Ovary (tissue), 9 donors: ENCODE data around the gene PALLD. TPM values are rescaled to one million over a fixed set of nuclear protein-coding genes. Genes with fewer than 3 reads are reported as not detected.

Experiments used
- DNase-seq, 5 donors: peaks; one replicate each; pipeline ENCODE4 v3.0.0-alpha.2; 2019 to 2020
- H3K27ac ChIP-seq, 2 donors: fragments of 200-600 bp; one replicate each; pipeline versions ENCODE4 v1.5.1 to v1.8.0; 2019 to 2022
- H3K27me3 ChIP-seq: fragments of 200-600 bp; one replicate; pipeline ENCODE4 v1.8.0; 2022
- H3K36me3 ChIP-seq: fragments of 200-600 bp; sonication (generic); one replicate; pipeline ENCODE4 v1.5.1; 2019
- H3K4me1 ChIP-seq: one replicate; pipeline ENCODE4 v1.8.1; 2013; ENCODE audit warnings: mild to moderate bottlenecking, moderate library complexity; ENCODE audit not compliant: insufficient read depth
- H3K4me3 ChIP-seq: fragments of 200-600 bp; sonication (generic); one replicate; pipeline ENCODE4 v1.5.1; 2017
- H3K9me3 ChIP-seq, 2 donors: fragments of 200-600 bp in 1 of 2; sonication (generic) in 1 of 2; one replicate each; pipeline versions ENCODE4 v1.5.1 to v1.8.1; 2013 to 2019; ENCODE audit warnings: mild to moderate bottlenecking in 1 of 2, moderate library complexity in 1 of 2
- CTCF ChIP-seq, 3 donors: fragments of 450-650 bp in 2 of 3; fragments of 200-600 bp in 1 of 3; IDR thresholded peaks; one replicate each; pipeline versions ENCODE4 v1.5.1 to v1.8.0; 2016 to 2022; ENCODE audit warnings: antibody characterized with exemption in 3 of 3, mild to moderate bottlenecking in 1 of 3
- EP300 ChIP-seq: sonication (generic); formaldehyde crosslinking; IDR thresholded peaks from one replicate; pipeline ENCODE4 v1.6.1; 2017; ENCODE audit warnings: antibody characterized with exemption
- POLR2A ChIP-seq: fragments of 450-650 bp; IDR thresholded peaks from one replicate; pipeline ENCODE4 v1.6.1; 2017; ENCODE audit warnings: antibody characterized with exemption, mild to moderate bottlenecking, moderate library complexity
- WGBS, 3 donors: extraction: QIAGEN DNeasy Blood & Tissue Kit in 1 of 3; methylation state at CpG; one replicate each; pipeline versions ENCODE4 v1.1.5 to v1.1.7; 2013 to 2017; 5-methylcytosine and 5-hydroxymethylcytosine counted together
- intact Hi-C, 4 donors: fragments of 100-400 bp; cut with DNase I; formaldehyde crosslinking; loops; one replicate each; pipeline versions ENCODE4 v1.11.0 to v1.15.1; 2022 to 2023
- polyA plus RNA-seq, 2 donors: library from polyadenylated mRNA; stranded (reverse); fragments of 200-250 nt in 1 of 2; fragments of 350-450 nt in 1 of 2; fragmentation: Illumina TruSeq in 1 of 2; extraction: RNeasy Lipid Tissue Mini Kit (QIAGEN cat#74804) in 1 of 2; gene quantifications; one replicate each; pipeline ENCODE4 v1.2.3, GENCODE V29; 2013 to 2014
- total RNA-seq, 7 donors: library from RNA; depleted of rRNA in 2 of 7; stranded (reverse); fragments of >200 nt in 2 of 7; fragmentation: NEBNext Ultra II Directional in 3 of 7; extraction: Animal tissue kit (Norgen Biotek cat#: 25700) in 3 of 7; gene quantifications; one replicate each; pipeline versions ENCODE4 v1.1.0 to v1.2.4, GENCODE V29; 2016 to 2023
- donor health status: DM: no; HTN: no; CAD: no; lungs with moderate emphysema.
- donor health status: DM: no; HTN: no; CAD: no.
- donor health status: Bipolar disorder and iron deficiency.
- donor health status: DM: yes; HTN: yes; CAD: no.
- donor health status: DM: no; HTN: no; CAD: no.
- donor health status: DM: yes; HTN: yes; CAD: no.

The PALLD gene
- total and polyA plus RNA-seq, 9 donors: 96.8 to 605 (median 137) TPM

- DNase-seq: no peak
- TF ChIP-seq EP300 (no peak), POLR2A (no peak), CTCF (IDR thresholded peaks at IDR 0.05) (no peak)
- Histone ChIP-seq H3K27me3 (no peaks in the 10 kb centered on the region), H3K36me3 (no peaks in the 10 kb centered on the region), H3K9me3 (no peaks in the 10 kb centered on the region), H3K4me1 (no peaks in the 10 kb centered on the region), H3K27ac (no peak overlapping the region), H3K4me3 (no peak overlapping the region)
- 79 to 97% (median 91%) methylated on average over 1 of the region's 1 CpG for WGBS, 3 donors
- intact Hi-C loops: no loop called here
Observed at GRCh38 chr4:168759321-168759720, 262.5 kb downstream of the PALLD start.

DNA sequence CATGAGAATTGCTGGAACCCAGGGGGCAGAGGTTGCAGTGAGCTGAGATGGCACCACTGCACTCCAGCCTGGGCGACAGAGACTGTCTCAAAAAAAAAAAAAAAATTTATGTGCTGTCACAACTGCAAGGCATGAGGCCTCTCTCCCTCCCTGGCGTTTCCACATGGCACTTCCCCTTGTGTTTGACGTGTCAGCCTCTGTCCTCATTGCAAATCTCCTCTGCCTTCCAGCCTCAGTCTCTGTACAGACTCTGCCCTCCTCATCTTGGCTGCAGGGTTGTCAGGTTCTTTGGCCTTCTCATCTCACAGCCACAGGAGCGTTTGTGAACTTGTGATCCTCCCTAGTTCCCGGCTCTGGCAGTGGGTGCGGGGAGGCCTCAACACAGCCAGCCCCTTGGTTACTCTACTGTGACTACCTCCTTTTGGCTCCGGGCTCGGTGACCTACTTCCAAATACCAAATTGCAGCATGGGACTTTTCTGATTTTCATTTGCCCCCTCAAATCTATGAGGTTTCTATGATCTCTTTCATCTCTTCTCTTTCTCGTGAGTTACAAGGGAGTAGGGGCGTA is 263.2 kb downstream of the PALLD start:
- no peak overlapping the region for H3K27ac ChIP-seq
- WGBS, 3 donors: 91 to 95% (median 94%) methylated on average over 9 to 10 of the region's 10 CpGs
- no peaks in the 10 kb centered on the region for H3K27me3 ChIP-seq
- H3K4me1 ChIP-seq: no peaks in the 10 kb centered on the region
- intact Hi-C loops: no loop called here
- DNase-seq: no peak
- TF ChIP-seq CTCF (IDR thresholded peaks at IDR 0.05) (no peak), EP300 (no peak), POLR2A (no peak)
- no peaks in the 10 kb centered on the region for H3K36me3 ChIP-seq
- no peak overlapping the region for H3K4me3 ChIP-seq
- H3K9me3 ChIP-seq: no peaks in the 10 kb centered on the region

DNA sequence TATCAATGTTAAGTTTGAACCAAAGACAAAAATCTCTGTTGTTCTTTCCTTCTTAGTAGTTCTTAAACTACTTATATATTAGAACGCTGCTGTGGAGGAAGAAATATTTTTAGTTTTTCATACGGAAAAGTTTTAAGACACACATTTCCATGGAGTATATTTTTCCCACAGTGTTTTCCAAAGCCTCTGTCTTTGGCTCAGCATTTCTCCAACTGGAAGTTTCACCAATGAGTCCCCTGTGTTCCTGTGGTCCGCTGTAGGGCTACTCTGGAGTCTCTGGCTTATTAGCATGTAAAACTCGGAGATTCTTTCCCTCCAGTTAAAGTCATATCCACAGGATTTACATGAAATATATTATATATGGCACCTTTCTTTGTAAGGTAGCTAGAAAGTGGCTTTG is 264.2 kb downstream of the PALLD start:
- Histone ChIP-seq H3K27me3 (no peaks in the 10 kb centered on the region), H3K4me3 (no peak overlapping the region), H3K4me1 (no peaks in the 10 kb centered on the region), H3K36me3 (no peaks in the 10 kb centered on the region), H3K9me3 (no peaks in the 10 kb centered on the region), H3K27ac (no peak overlapping the region)
- DNase-seq: no peak
- intact Hi-C loops: no loop called here
- TF ChIP-seq CTCF (IDR thresholded peaks at IDR 0.05): no peak
- TF ChIP-seq EP300: no peak
- TF ChIP-seq POLR2A: no peak
- 85 to 95% (median 94%) methylated on average over 4 of the region's 4 CpGs for WGBS, 3 donors

DNA sequence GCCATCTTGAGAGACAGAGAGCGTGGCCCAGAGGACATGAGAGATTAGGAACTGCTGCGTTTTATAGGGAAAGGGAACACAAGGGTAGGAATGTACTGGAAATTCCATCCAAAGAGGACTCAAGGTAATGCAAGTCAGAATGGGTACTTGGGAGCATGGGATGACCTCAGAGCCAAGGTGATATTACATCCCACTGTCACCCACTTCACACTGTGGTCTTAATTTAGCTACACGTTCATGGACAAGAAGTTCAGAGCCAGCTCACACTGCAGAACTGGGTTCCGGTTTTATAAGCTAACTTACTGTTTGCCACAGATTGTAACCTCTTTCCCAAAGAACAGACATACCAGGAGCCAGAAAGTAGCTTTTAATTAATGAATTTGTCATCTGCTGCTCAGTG is 268.5 kb downstream of the PALLD start:
- 86 to 90% (median 87%) methylated on average over 4 of the region's 4 CpGs for WGBS, 3 donors
- Histone ChIP-seq H3K27me3 (no peaks in the 10 kb centered on the region), H3K27ac (no peak overlapping the region), H3K4me1 (peaks cover 1% of the 10 kb centered on the region), H3K4me3 (no peak overlapping the region), H3K36me3 (no peaks in the 10 kb centered on the region), H3K9me3 (no peaks in the 10 kb centered on the region)
- DNase-seq: no peak
- intact Hi-C loops: no loop called here
- TF ChIP-seq POLR2A: no peak
- no peak for TF ChIP-seq CTCF (IDR thresholded peaks at IDR 0.05)
- TF ChIP-seq EP300: no peak
